Calu3 (cell line): ENCODE measurements around the gene SLC38A6. TPM values are rescaled to one million over a fixed set of nuclear protein-coding genes. Genes with fewer than 3 reads are reported as not detected.

Experiments
- BruUV-seq: library from RNA; stranded (reverse); fragments of 400-500 nt; replicated peaks from 2 replicates; lab custom pipeline; 2021; lab: Mats Ljungman, UMichigan
- CTCF ChIA-PET: fragments of 300-600 bp; sonication (Branson Sonifier 250); formaldehyde crosslinking; loops from one replicate; lab custom pipeline; 2022; ENCODE audit warnings: antibody characterized with exemption; lab: Charles Lee
- DNase-seq: peaks from one replicate; pipeline ENCODE4 v3.0.0; 2022
- H3K27ac Mint-ChIP-seq: one replicate; pipeline ENCODE4 v1.8.0; 2022; ENCODE audit warnings: mixed read lengths; ENCODE audit not compliant: unreplicated experiment
- H3K27me3 Mint-ChIP-seq: one replicate; pipeline ENCODE4 v1.8.0; 2022; ENCODE audit warnings: mixed read lengths; ENCODE audit not compliant: unreplicated experiment
- H3K36me3 Mint-ChIP-seq: one replicate; pipeline ENCODE4 v1.8.0; 2022; ENCODE audit warnings: mild to moderate bottlenecking, moderate library complexity, mixed read lengths; ENCODE audit not compliant: insufficient read depth, unreplicated experiment
- H3K4me1 Mint-ChIP-seq: one replicate; pipeline ENCODE4 v1.8.0; 2022; ENCODE audit warnings: mild to moderate bottlenecking, low read depth, mixed read lengths; ENCODE audit not compliant: unreplicated experiment
- H3K4me3 Mint-ChIP-seq: one replicate; pipeline ENCODE4 v1.8.0; 2022; ENCODE audit warnings: mild to moderate bottlenecking, low read depth, moderate library complexity, mixed read lengths; ENCODE audit not compliant: unreplicated experiment
- H3K9me3 Mint-ChIP-seq: one replicate; pipeline ENCODE4 v1.8.0; 2022; ENCODE audit warnings: low read depth, mixed read lengths; ENCODE audit not compliant: unreplicated experiment
- CTCF ChIP-seq: fragments of 200-600 bp; IDR thresholded peaks from one replicate; pipeline ENCODE4 v1.8.0; 2022; ENCODE audit warnings: antibody characterized with exemption; ENCODE audit not compliant: unreplicated experiment
- intact Hi-C: fragments of 100-400 bp; cut with micrococcal nuclease; formaldehyde crosslinking; loops from one replicate; pipeline ENCODE4 v1.10.0; 2022; ENCODE audit not compliant: unreplicated experiment
- total RNA-seq: library from RNA; stranded (reverse); gene quantifications from 2 replicates; pipeline ENCODE4 v1.2.3, GENCODE V29; 2022

The SLC38A6 gene
- total RNA-seq, 1 experiment from 2014 or later, result 9.9 TPM

- intact Hi-C loops, result loop anchor here (5.0 kb wide), 1 partner anchor 108 kb away; no protein-coding TSS in a partner anchor
- CTCF ChIA-PET, result interaction anchor here (0.5 kb wide), 1 partner anchor 514 kb away, joined by 3 read pairs; no protein-coding TSS in a partner anchor
- TF ChIP-seq CTCF, result no peak
- peaks cover 6% of the 10 kb centered on the region for H3K36me3 Mint-ChIP-seq
- H3K4me1 Mint-ChIP-seq, result no peaks in the 10 kb centered on the region
- no peak overlapping the region for H3K4me3 Mint-ChIP-seq
- H3K27me3 Mint-ChIP-seq, result no peaks in the 10 kb centered on the region
- H3K9me3 Mint-ChIP-seq, result no peaks in the 10 kb centered on the region
- no peak for DNase-seq
- no TSS peak for BruUV-seq
- no peak overlapping the region for H3K27ac Mint-ChIP-seq
Measured at GRCh38 chr14:60970146-60970545, 10.9 kb upstream of the SLC38A6 start.

- DNase-seq, result no peak
- no peak overlapping the region for H3K4me3 Mint-ChIP-seq
- H3K27me3 Mint-ChIP-seq, result no peaks in the 10 kb centered on the region
- CTCF ChIA-PET, result no interaction called here
- H3K9me3 Mint-ChIP-seq, result no peaks in the 10 kb centered on the region
- peaks cover 6% of the 10 kb centered on the region for H3K36me3 Mint-ChIP-seq
- BruUV-seq, result no TSS peak
- intact Hi-C loops, result loop anchor here (5.0 kb wide), 1 partner anchor 109 kb away; no protein-coding TSS in a partner anchor
- no peaks in the 10 kb centered on the region for H3K4me1 Mint-ChIP-seq
- no peak for TF ChIP-seq CTCF
- H3K27ac Mint-ChIP-seq, result no peak overlapping the region
Measured at GRCh38 chr14:60971271-60971670, 9.8 kb upstream of the SLC38A6 start.

GRCh38 chr14:60972295-60972694, 8.8 kb upstream of the SLC38A6 start:
- Mint-ChIP-seq H3K4me1 (no peaks in the 10 kb centered on the region), H3K27ac (no peak overlapping the region), H3K4me3 (no peak overlapping the region), H3K27me3 (no peaks in the 10 kb centered on the region), H3K36me3 (peaks cover 6% of the 10 kb centered on the region), H3K9me3 (no peaks in the 10 kb centered on the region)
- intact Hi-C loops, result loop anchor here (5.0 kb wide), 1 partner anchor 110 kb away; no protein-coding TSS in a partner anchor
- CTCF ChIA-PET, result no interaction called here
- TF ChIP-seq CTCF, result no peak
- no peak for DNase-seq
- BruUV-seq, result no TSS peak

GRCh38 chr14:60973070-60973469, 8.0 kb upstream of the SLC38A6 start:
- Mint-ChIP-seq H3K9me3 (no peaks in the 10 kb centered on the region), H3K4me1 (no peaks in the 10 kb centered on the region), H3K36me3 (peaks cover 11% of the 10 kb centered on the region), H3K27ac (no peak overlapping the region), H3K27me3 (no peaks in the 10 kb centered on the region), H3K4me3 (no peak overlapping the region)
- CTCF ChIA-PET, result no interaction called here
- BruUV-seq, result no TSS peak
- no peak for TF ChIP-seq CTCF
- intact Hi-C loops, result loop anchor here (5.0 kb wide), 1 partner anchor 111 kb away; no protein-coding TSS in a partner anchor
- DNase-seq, result no peak
